OCI-LY7 (cell line): ENCODE measurements around the gene SLC17A9. TPM values are rescaled to one million over a fixed set of nuclear protein-coding genes. Genes with fewer than 3 reads are reported as not detected.

Experiments
- BruUV-seq: library from RNA; stranded (reverse); fragments of 400-500 nt; replicated peaks from 2 replicates; lab custom pipeline; 2021; lab: Mats Ljungman, UMichigan
- CTCF ChIA-PET: fragments of 300-600 bp; sonication (Branson Sonifier 250); formaldehyde crosslinking; loops from one replicate; lab custom pipeline; 2022; ENCODE audit warnings: antibody characterized with exemption; ENCODE audit not compliant: unreplicated experiment; lab: Charles Lee
- POLR2A ChIA-PET: fragments of 300-600 bp; sonication (Branson Sonifier 250); formaldehyde crosslinking; loops from one replicate; lab custom pipeline; 2022; ENCODE audit warnings: antibody characterized with exemption; lab: Charles Lee
- DNase-seq: peaks from one replicate; pipeline ENCODE4 v3.0.0-alpha.2; 2015; ENCODE audit warnings: low spot score
- H2AFZ ChIP-seq: fragments of 200-600 bp; sonication (generic), shearing (Covaris generic); 2 replicates; pipeline ENCODE4 v1.6.1; 2014; ENCODE audit warnings: mild to moderate bottlenecking, antibody characterized with exemption, low read length, moderate library complexity
- H3K27ac ChIP-seq: fragments of 200-600 bp; sonication (generic); 2 replicates; pipeline ENCODE4 v1.5.1; 2014; ENCODE audit warnings: mixed run types, low read depth, mild to moderate bottlenecking, moderate library complexity, low read length, inconsistent platforms; ENCODE audit not compliant: poor library complexity, severe bottlenecking
- H3K36me3 ChIP-seq: fragments of 200-600 bp; sonication (generic); 2 replicates; pipeline ENCODE4 v1.6.1; 2014; ENCODE audit warnings: mild to moderate bottlenecking, antibody characterized with exemption, low read length, moderate library complexity, mixed read lengths; ENCODE audit not compliant: insufficient read depth
- H3K4me1 ChIP-seq: fragments of 200-600 bp; sonication (generic); 2 replicates; pipeline ENCODE4 v1.5.1; 2014; ENCODE audit warnings: mild to moderate bottlenecking, low read length; ENCODE audit not compliant: insufficient read depth, poor library complexity, severe bottlenecking
- H3K4me2 ChIP-seq: fragments of 200-600 bp; sonication (generic); 2 replicates; pipeline ENCODE4 v1.6.1; 2014; ENCODE audit warnings: mild to moderate bottlenecking, low read length
- H3K4me3 ChIP-seq: fragments of 200-600 bp; sonication (generic); 2 replicates; pipeline ENCODE4 v1.5.1; 2014; ENCODE audit warnings: mild to moderate bottlenecking, low read depth, low read length; ENCODE audit not compliant: poor library complexity, severe bottlenecking
- H3K79me2 ChIP-seq: fragments of 200-600 bp; sonication (generic); 2 replicates; pipeline ENCODE4 v1.6.1; 2016; ENCODE audit warnings: low read depth, mild to moderate bottlenecking, low read length, moderate library complexity, mixed read lengths; ENCODE audit not compliant: insufficient read depth
- H3K9me2 ChIP-seq: fragments of 200-600 bp; sonication (generic); 2 replicates; pipeline ENCODE4 v1.6.1; 2016; ENCODE audit warnings: mild to moderate bottlenecking, low read length, mixed read lengths; ENCODE audit not compliant: insufficient read depth
- H3K9me3 ChIP-seq: fragments of 200-600 bp; sonication (generic); 2 replicates; pipeline ENCODE4 v1.6.1; 2014; ENCODE audit warnings: mild to moderate bottlenecking, mixed run types, low read length, mixed read lengths
- H4K20me1 ChIP-seq: fragments of 200-600 bp; sonication (generic); 2 replicates; pipeline ENCODE4 v1.6.1; 2014; ENCODE audit warnings: mild to moderate bottlenecking, antibody characterized with exemption, low read length, moderate library complexity, mixed read lengths; ENCODE audit not compliant: insufficient read depth
- CTCF ChIP-seq: fragments of 200-600 bp; sonication (generic); conservative IDR thresholded peaks from 2 replicates; pipeline ENCODE4 v1.5.1; 2014; ENCODE audit warnings: mild to moderate bottlenecking, antibody characterized with exemption, low read length, moderate library complexity, mixed read lengths
- EZH2phosphoT487 ChIP-seq: fragments of 200-600 bp; sonication (generic); IDR thresholded peaks from 2 replicates; pipeline ENCODE4 v1.6.1; 2018; ENCODE audit warnings: low read depth, borderline replicate concordance, mild to moderate bottlenecking, mixed run types, antibody characterized with exemption, low read length, moderate library complexity, mixed read lengths
- intact Hi-C: fragments of 100-400 bp; cut with micrococcal nuclease; formaldehyde crosslinking; loops from one replicate; pipeline ENCODE4 v1.10.0; 2022; ENCODE audit not compliant: unreplicated experiment
- total RNA-seq, 2 experiments: library from RNA; depleted of rRNA in 1 of 2; stranded (reverse); fragments of >200 nt in 1 of 2; shearing (Covaris generic) in 1 of 2; gene quantifications; 2 replicates each; pipeline ENCODE4 v1.2.3, GENCODE V29; 2014 to 2022

The SLC17A9 gene
- total RNA-seq, 2 experiments from 2014 or later: 2.0 to 8.1 TPM

- H3K27ac ChIP-seq: no peak overlapping the region
Measured at GRCh38 chr20:63007360-63007645, 54.8 kb downstream of the SLC17A9 start.

GRCh38 chr20:63007646-63008488 lies 55.4 kb downstream of the SLC17A9 start:
- H3K4me3 ChIP-seq: no peak overlapping the region
- no peaks in the 10 kb centered on the region for H3K79me2 ChIP-seq
- CTCF ChIA-PET: no interaction called here
- no peaks in the 10 kb centered on the region for H3K9me2 ChIP-seq
- POLR2A ChIA-PET: no interaction called here
- no peak for DNase-seq
- H4K20me1 ChIP-seq: no peaks in the 10 kb centered on the region
- no peak overlapping the region for H3K4me2 ChIP-seq
- no peak overlapping the region for H3K27ac ChIP-seq
- peaks cover 4% of the 10 kb centered on the region for H3K4me1 ChIP-seq
- intact Hi-C loops: loop anchor here (10.0 kb wide), 1 partner anchor 53 kb away; the partner anchor contains the start of gene SLC17A9
- H2AFZ ChIP-seq: no peak overlapping the region
- no peaks in the 10 kb centered on the region for H3K36me3 ChIP-seq
- peaks cover 4% of the 10 kb centered on the region; the same call in 1 of the 2 replicates for H3K9me3 ChIP-seq
- TF ChIP-seq CTCF: no peak
- TF ChIP-seq EZH2phosphoT487: no peak
- no TSS peak for BruUV-seq

More at GRCh38 chr20:63007360-63007645, 54.8 kb downstream of the SLC17A9 start:
- H3K4me3 ChIP-seq: no peak overlapping the region
- H3K36me3 ChIP-seq: no peaks in the 10 kb centered on the region
- H3K9me3 ChIP-seq: no peaks in the 10 kb centered on the region
- H3K4me2 ChIP-seq: no peak overlapping the region
- intact Hi-C loops: loop anchor here (10.0 kb wide), 1 partner anchor 53 kb away; the partner anchor contains the start of gene SLC17A9
- H4K20me1 ChIP-seq: no peaks in the 10 kb centered on the region
- H3K4me1 ChIP-seq: peaks cover 4% of the 10 kb centered on the region
- ChIA-PET CTCF (no interaction called here), POLR2A (no interaction called here)
- H2AFZ ChIP-seq: no peak overlapping the region
- TF ChIP-seq CTCF (no peak), EZH2phosphoT487 (no peak)
- no TSS peak for BruUV-seq
- DNase-seq: no peak
- no peaks in the 10 kb centered on the region for H3K9me2 ChIP-seq
- H3K79me2 ChIP-seq: no peaks in the 10 kb centered on the region
